Midbrain (tissue), 1 donor: ENCODE measurements around the gene TPRG1L.

Source experiments
- DNase-seq: peaks from one replicate; lab custom pipeline; 2025; lab: John Stamatoyannopoulos, UW

Gene TPRG1L

GRCh38 chr1:3645666-3646355 is 21.0 kb downstream of the TPRG1L start:
- no peak for DNase-seq

GRCh38 chr1:3646596-3646995 is 21.8 kb downstream of the TPRG1L start:
- DNase-seq, result no peak

GRCh38 chr1:3649342-3650247 is 24.8 kb downstream of the TPRG1L start, which contains the start of gene WRAP73:
TSS of gene WRAP73 (minus strand) at chr1:3650103. CDS start at chr1:3649999, 104 bp downstream.
- peak; percentile 88 for DNase-seq

GRCh38 chr1:3650248-3651025 is 25.6 kb downstream of the TPRG1L start:
- DNase-seq, result no peak

GRCh38 chr1:3651026-3651929 is 26.5 kb downstream of the TPRG1L start:
- DNase-seq, result no peak

- DNase-seq, result no peak
Measured at GRCh38 chr1:3651930-3652547, 27.2 kb downstream of the TPRG1L start, which contains the start of gene TP73. TSS of gene TP73 (plus strand) at chr1:3652516. CDS start at chr1:3682366, 29,850 bp downstream.

GRCh38 chr1:3652548-3653285 is 27.9 kb downstream of the TPRG1L start:
- DNase-seq, result no peak

- DNase-seq, result no peak
Measured at GRCh38 chr1:3653286-3653618, 28.4 kb downstream of the TPRG1L start.

GRCh38 chr1:3654549-3655281 is 29.9 kb downstream of the TPRG1L start:
- DNase-seq, result no peak

GRCh38 chr1:3656450-3657095 is 31.8 kb downstream of the TPRG1L start:
- no peak for DNase-seq

- DNase-seq, result no peak
Measured at GRCh38 chr1:3657096-3657475, 32.3 kb downstream of the TPRG1L start.

- DNase-seq, result no peak
Measured at GRCh38 chr1:3657578-3658230, 32.9 kb downstream of the TPRG1L start.

- no peak for DNase-seq
Measured at GRCh38 chr1:3658231-3658615, 33.4 kb downstream of the TPRG1L start.

- DNase-seq, result no peak
Measured at GRCh38 chr1:3659093-3659492, 34.3 kb downstream of the TPRG1L start.

GRCh38 chr1:3660704-3661103 is 35.9 kb downstream of the TPRG1L start:
- no peak for DNase-seq

GRCh38 chr1:3661631-3662030 is 36.8 kb downstream of the TPRG1L start:
- no peak for DNase-seq

GRCh38 chr1:3662080-3662671 is 37.4 kb downstream of the TPRG1L start:
- DNase-seq, result no peak
